DMS 273 treated with DMSO at 0.1 percent for 48 hours (cell line): ENCODE data around the gene BMP2K.
"Not testable (repeated sequence)": the region's sequence is repeated elsewhere in the genome, so short reads cannot be mapped to it uniquely, and the experiment has no call there.

Source experiments
- DNase-seq: peaks from one replicate; lab custom pipeline; 2025; lab: John Stamatoyannopoulos, UW

Gene BMP2K

GRCh38 chr4:78863254-78863869, 87.2 kb downstream of the BMP2K start:
- no peak for DNase-seq

GRCh38 chr4:78863991-78864390, 87.8 kb downstream of the BMP2K start:
- DNase-seq, result no peak

- DNase-seq, result peak; percentile 9
Measured at GRCh38 chr4:78864405-78865024, 88.4 kb downstream of the BMP2K start.

GRCh38 chr4:78865451-78865850, 89.3 kb downstream of the BMP2K start:
- DNase-seq, result no peak

GRCh38 chr4:78868712-78869111, 92.6 kb downstream of the BMP2K start:
- not testable (repeated sequence) for DNase-seq

GRCh38 chr4:78870056-78870455, 93.9 kb downstream of the BMP2K start:
- DNase-seq, result no peak

- DNase-seq, result no peak
Measured at GRCh38 chr4:78876568-78877320, 100.6 kb downstream of the BMP2K start.

GRCh38 chr4:78878031-78878430, 101.9 kb downstream of the BMP2K start:
- DNase-seq, result no peak

GRCh38 chr4:78880874-78881492, 104.8 kb downstream of the BMP2K start:
- no peak for DNase-seq

GRCh38 chr4:78885598-78885997, 109.4 kb downstream of the BMP2K start:
- no peak for DNase-seq

- DNase-seq, result no peak
Measured at GRCh38 chr4:78889955-78890354, 113.8 kb downstream of the BMP2K start.

- no peak for DNase-seq
Measured at GRCh38 chr4:78899302-78899701, 123.2 kb downstream of the BMP2K start.

- DNase-seq, result no peak
Measured at GRCh38 chr4:78901882-78902281, 125.7 kb downstream of the BMP2K start.

GRCh38 chr4:78902298-78902697, 126.1 kb downstream of the BMP2K start:
- no peak for DNase-seq

- DNase-seq, result no peak
Measured at GRCh38 chr4:78904143-78904542, 128.0 kb downstream of the BMP2K start.

- DNase-seq, result no peak
Measured at GRCh38 chr4:78907638-78908037, 131.5 kb downstream of the BMP2K start.

- not testable (repeated sequence) for DNase-seq
Measured at GRCh38 chr4:78908974-78909373, 132.8 kb downstream of the BMP2K start.

GRCh38 chr4:78910612-78911011, 134.5 kb downstream of the BMP2K start:
- no peak for DNase-seq

- DNase-seq, result no peak
Measured at GRCh38 chr4:78922207-78922606, 146.1 kb downstream of the BMP2K start.

- DNase-seq, result no peak
Measured at GRCh38 chr4:78923464-78924312, 147.5 kb downstream of the BMP2K start.

- DNase-seq, result no peak
Measured at GRCh38 chr4:78926826-78927225, 150.7 kb downstream of the BMP2K start.

GRCh38 chr4:78928835-78929234, 152.7 kb downstream of the BMP2K start:
- no peak for DNase-seq
